NCI-H146 treated with DMSO at 0.1 percent for 48 hours (cell line): ENCODE data around the gene KCNA4.
"Not testable (repeated sequence)": the region's sequence is repeated elsewhere in the genome, so short reads cannot be mapped to it uniquely, and the experiment has no call there.

Experiments used
- DNase-seq: peaks from one replicate; lab custom pipeline; 2025; ENCODE audit not compliant: unreplicated experiment; lab: John Stamatoyannopoulos, UW

The KCNA4 gene

DNA sequence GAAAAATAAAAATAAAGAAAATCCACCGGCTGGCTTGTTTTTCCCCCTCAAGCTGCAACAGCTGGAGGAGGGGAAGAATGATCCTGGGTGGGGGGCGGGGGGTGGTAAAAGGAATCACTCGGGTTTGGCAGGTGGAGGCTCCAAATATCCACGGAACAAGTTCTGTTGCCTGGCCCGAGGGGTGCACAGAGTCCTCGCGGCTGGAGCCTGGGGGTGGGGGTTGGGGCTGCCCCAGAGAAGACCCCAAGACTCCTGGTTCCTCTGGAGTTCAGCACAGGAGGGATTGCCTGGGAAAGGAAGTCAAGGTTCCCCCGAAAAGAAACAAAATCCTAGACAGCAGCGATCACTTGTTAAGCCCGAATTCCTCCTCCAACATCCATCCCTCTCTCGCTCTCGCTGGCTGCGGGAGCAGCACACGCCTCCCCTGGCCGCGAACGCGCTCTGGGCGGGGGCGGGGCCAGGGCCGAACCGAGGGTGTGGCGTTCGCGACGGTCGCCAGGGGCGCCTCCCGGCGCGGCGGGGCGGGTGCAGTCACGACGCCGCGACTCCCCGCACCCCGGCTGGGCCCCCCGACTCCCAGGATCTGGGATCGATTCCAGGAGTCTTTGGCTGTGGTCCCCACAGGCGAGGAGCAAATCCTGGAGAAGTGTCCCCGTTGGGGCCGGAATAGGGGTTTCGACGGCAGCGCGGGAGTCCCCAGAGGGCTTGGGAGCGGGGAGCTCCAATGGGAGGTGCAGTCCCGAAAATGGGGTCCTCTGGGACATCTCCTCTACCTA lies at the start of gene KCNA4:
Gene KCNA4, minus strand, starts transcription at position 443 of the 776 bp plus-strand sequence. CDS start 4,352 bp downstream, outside the sequence.
- DNase-seq, result peak; percentile 29

GRCh38 chr11:30062103-30062502 lies 45.3 kb upstream of the KCNA4 start:
- no peak for DNase-seq

DNA sequence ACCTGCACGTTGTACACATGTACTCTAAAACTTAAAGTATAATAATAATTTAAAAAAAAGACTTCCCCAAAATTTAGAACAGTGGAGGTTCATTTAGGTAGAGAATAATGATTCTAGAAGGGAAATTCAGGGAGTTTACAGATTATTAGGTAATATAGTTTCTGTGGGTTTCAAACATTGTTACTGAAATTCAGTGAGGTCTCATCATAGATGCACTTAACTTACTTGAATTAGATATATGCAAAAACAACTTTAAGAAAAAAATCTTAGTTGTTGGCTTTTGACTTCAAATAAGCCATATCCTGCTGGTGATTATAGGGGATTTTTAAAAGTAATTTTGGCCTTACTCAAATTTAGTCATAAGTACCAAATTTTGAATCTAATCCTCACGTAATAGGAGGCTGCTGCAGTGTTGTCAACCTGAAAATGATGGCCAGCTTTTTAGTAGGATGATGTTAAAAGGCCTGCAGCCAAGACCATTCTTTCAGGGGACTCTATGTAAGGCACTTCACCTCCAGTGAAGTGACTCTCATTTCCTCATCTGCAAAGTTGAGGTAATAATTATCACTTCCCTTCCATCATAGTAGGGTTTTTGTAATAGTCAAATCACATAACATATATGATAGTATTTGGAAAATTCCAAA lies 42.5 kb upstream of the KCNA4 start:
- DNase-seq, result no peak

- DNase-seq, result no peak
These were observed 32.4 kb upstream of the KCNA4 start for GRCh38 chr11:30049214-30049613.

DNA sequence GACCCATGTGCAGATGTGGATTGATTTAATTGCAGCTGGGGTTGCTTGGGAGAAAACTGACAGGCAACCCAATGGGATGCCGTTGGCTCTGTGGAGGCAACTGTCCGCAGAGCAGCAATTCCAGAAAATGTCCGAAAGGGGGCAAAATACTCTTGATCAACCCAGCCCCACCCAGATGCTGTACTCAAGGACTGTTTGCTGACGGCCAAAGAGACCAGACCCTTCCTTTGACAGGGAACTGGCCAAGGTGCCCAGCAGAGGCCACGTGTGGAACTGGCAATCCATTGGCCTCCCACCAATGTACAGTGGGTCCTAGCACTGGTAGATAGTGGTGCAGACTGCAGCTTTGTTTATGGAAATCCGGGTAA lies 29.7 kb upstream of the KCNA4 start:
- DNase-seq, result peak; percentile 26

DNA sequence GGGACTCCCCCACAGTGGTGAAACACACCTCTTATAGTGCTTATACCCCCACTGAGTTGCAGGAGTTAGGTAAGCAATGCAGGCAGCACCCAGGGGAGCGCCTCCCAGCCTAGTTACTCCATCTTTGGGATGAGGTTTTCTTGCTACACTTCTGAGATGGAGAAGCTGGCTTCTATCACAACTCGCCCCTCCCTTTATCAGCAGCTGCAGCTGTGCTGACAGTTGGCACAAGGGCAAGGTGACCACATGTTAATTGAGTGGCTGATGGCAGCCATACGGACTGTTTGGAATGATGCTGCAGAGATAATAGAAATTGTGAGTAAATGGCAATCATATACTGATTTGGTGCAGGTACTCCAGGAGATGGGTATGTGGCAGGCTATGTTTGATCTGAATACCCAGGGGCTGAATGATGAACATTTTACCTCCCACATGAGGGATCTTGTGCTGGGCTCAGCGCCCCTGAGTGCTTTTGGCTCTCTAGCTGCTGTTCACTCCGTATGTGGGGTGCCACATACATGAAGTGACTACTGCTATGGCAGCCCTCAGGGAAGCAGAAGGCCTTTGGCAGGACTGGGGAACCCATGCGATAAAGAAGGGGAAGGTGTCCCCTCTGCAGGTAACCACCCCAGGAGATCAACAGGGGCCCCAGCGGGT lies 29.2 kb upstream of the KCNA4 start:
- no peak for DNase-seq

GRCh38 chr11:30045144-30045543 lies 28.3 kb upstream of the KCNA4 start:
- DNase-seq, result no peak

GRCh38 chr11:30041171-30041570 lies 24.3 kb upstream of the KCNA4 start:
- DNase-seq, result no peak

- DNase-seq, result not testable (repeated sequence)
These were observed 17.9 kb upstream of the KCNA4 start for GRCh38 chr11:30034746-30035145.

DNA sequence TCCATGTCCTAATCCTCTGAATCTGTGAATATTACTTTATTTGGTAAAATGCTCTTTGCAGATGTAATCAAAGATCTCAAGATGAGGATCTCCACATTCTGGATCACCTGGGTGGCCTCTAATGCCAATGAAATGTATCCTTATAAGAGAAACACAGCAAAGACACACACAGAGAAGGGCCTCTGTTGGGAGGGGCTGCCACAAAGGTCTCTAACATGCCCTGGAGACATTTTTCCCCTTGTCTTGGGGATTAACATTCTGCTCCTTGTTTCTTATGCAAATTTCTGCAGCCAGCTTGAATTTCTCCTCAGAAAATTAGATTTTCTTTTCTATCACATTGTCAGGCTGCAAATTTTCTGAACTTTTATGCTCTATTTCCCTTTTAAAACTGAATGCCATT lies 17.3 kb upstream of the KCNA4 start:
- DNase-seq, result not testable (repeated sequence)

- DNase-seq, result no peak
These were observed 8.7 kb upstream of the KCNA4 start for GRCh38 chr11:30025396-30026139.

GRCh38 chr11:30023074-30023473 lies 6.2 kb upstream of the KCNA4 start:
- DNase-seq, result no peak

DNA sequence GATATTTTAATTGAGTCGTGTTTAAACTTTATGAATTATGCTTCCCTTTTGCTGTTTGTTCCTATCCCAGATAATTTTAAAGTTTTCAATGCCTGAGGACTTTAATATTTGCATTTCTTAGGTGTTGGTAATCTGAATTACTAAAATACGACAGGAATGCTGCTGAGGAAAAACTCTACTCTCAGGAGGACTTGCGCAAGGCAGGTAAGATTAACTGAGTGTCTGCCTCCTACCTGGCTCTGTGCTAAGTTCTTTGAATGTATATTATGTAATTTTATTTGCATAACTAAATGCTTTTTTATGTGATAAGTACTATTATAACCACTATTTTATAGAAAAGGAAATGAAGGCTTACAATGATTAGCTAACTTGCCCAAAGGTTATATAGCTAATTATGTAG lies 2.7 kb upstream of the KCNA4 start:
- DNase-seq, result no peak

DNA sequence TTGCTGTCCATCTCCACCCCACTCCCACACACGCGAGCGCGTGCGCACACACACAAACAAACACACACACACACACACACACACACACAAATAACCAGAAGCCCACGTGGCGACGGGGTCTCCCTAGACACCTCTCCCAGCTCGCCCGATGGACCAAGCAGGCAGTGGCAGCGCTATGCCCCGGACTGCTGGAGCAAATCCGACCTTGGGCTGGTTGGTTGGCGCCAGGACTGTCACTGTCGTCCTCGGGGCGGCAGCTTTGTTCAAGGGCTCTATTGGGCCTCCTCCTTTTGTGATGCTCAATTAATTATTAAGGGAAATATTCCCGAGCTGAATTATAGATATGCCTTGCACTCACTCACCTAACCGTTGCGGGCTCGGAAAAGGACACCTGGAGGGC lies 1.7 kb upstream of the KCNA4 start:
- no peak for DNase-seq

DNA sequence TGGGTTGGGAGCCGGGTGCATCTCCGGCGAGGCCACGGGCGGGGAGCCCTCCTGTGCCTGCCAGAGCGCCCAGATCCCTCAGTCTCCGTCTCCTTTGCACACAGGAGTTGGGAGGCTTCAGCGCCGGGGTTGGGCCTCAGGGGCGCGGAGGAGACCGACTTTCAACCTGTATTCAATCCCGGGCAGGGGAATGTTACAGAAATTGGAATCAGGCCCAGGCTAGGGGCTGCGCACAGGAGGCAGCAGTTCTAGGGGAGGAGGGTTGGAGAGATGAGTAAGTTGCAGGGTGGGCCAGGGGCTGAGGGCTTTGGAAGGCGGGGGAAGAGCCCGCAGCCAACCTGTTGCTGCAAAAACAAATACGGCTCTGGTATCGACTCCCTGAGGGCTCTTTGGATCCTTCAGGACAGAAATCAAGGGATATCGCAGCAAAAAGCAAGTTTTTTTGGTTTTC lies 640 bp upstream of the KCNA4 start:
- DNase-seq, result no peak

DNA sequence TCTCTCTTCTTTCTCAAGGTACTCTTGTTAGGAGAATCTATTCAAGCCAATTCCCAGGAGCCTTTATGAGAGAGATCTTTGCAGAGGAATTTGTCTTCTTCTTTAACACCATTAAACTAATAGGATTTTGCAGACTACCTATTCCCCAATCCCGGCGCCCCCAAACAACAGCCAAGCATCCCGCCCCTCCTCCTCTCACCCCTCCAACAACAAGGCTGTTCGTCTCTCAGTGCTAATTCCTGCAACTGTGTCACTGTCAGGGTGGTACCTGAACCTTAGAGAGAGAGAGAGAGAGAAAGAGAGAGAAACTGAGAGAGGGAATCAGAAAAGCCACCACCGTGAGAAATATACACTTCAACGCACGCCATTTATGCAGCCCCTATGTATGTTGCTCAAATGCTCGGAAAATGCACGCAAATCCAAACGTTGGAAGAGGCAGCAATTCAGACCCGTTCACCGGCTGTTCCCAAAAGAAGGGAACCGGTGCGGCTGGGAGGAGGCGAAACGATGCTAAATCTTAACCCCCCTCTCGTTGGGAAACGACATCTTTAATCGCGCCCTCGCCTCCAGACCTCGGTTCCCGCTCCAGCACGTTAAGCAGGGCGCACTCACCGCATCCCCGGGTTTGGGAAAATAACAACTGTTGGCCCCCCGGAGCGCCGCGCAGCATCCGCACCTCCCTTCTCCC lies 961 bp downstream of the KCNA4 start:
- DNase-seq, result peak; percentile 24

DNA sequence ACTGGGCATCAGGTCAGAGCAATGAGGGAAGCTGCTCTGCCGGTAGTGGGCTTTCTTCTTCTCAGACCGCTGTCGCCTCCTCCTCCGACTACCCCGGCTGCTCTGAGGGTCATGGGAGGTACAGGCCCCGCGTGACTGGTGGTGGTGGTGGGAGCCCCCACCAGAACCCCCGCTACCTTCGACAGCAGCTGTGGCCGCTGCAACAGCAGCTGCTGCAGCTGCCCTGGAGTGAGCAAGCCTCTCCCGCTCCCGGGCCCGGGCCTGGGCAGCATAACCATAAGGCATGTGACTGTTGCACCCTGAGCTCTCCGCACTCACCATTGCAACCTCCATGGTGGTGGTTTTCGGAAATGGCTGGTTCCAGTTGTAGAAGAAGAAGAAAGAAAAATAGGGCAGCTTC lies 4.5 kb downstream of the KCNA4 start:
- no peak for DNase-seq

- DNase-seq, result no peak
These were observed 7.8 kb downstream of the KCNA4 start for GRCh38 chr11:30009060-30009459.

DNA sequence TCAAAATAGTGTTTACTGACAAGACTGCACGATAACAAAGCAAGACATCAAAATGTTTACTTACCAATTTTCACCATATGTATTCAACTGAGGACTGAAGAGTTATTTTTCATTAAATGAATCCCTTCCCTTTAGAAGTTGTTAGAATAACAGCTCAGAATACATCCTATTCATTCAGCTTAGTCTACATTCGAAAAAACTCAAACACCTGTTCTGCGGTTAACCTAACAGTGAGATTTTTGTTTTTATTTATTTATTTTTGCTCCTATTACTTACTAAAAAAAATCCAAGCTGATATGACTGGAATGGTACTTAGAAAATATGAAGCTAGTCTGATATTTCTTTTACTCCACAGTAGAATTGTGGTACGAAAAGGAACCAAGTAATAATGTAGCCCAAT lies 10.0 kb downstream of the KCNA4 start:
- DNase-seq, result no peak

- DNase-seq, result no peak
These were observed 14.6 kb downstream of the KCNA4 start for GRCh38 chr11:30002157-30002785.
